IPS-15b (cell line): ENCODE data around the gene TRRAP.
"Not testable (repeated sequence)": the region's sequence is repeated elsewhere in the genome, so short reads cannot be mapped to it uniquely, and the experiment has no call there.

Source experiments
- H3K27me3 ChIP-seq: one replicate; pipeline ENCODE4 v1.6.1; 2013; ENCODE audit warnings: low read length; ENCODE audit not compliant: control insufficient read depth, insufficient read depth
- H3K36me3 ChIP-seq: one replicate; pipeline ENCODE4 v1.6.1; 2013; ENCODE audit warnings: low read length; ENCODE audit not compliant: control insufficient read depth, insufficient read depth
- H3K4me1 ChIP-seq: one replicate; pipeline ENCODE4 v1.6.1; 2013; ENCODE audit warnings: mild to moderate bottlenecking, low read length; ENCODE audit not compliant: control insufficient read depth, insufficient read depth
- H3K4me3 ChIP-seq: one replicate; pipeline ENCODE4 v1.5.1; 2013; ENCODE audit warnings: low read depth, low read length
- H3K9ac ChIP-seq: one replicate; pipeline ENCODE4 v1.6.1; 2013; ENCODE audit warnings: low read depth, mild to moderate bottlenecking, low read length
- H3K9me3 ChIP-seq: one replicate; pipeline ENCODE4 v1.6.1; 2013; ENCODE audit warnings: mild to moderate bottlenecking, low read length; ENCODE audit not compliant: control insufficient read depth, insufficient read depth

TRRAP gene

DNA sequence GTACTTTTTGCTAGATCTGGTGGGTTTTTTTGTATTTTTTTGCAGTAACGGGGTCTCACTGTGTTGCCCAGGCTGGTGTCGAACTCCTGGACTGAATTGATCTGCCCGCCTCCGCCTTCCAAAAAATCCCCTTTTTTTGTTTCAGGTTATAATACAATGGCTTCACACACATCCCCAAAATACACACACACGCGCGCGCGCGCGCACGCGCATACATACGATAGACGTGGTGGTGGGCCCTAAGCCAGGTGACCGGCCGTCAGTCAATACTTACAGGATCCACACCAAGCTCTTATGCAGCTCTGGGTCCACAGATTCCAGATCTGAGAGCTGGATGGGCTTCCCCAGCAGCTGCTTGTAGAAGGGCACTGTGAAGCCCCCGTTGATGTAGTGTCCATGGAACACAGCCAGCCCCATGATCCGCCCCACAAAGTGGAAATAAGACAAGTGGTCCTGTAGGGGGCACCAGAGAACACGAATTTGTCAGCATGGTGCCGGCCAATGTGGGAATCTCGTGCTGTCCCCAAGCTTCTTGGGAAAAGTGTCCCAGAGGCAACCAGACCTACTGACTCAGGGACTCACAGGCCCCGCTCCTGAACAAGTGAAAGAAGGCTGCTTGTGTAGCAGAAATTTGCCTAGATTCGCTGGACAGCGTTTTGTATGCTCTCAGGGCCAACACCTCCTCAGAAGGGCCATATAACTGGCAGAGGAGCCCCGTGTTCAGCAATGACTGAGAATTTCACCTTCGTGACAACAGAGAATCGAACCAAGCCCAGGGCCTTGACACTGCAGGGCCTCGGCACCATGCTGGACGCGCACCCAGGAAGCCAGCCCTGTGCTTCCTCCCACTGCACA, 162.0 kb downstream of the TRRAP start:
- no peaks in the 10 kb centered on the region for H3K9me3 ChIP-seq
- peaks cover 33% of the 10 kb centered on the region for H3K36me3 ChIP-seq
- no peaks in the 10 kb centered on the region for H3K27me3 ChIP-seq
- no peaks in the 10 kb centered on the region for H3K4me1 ChIP-seq
- peak overlapping the region; percentile 49 for H3K9ac ChIP-seq
- no peak overlapping the region for H3K4me3 ChIP-seq

DNA sequence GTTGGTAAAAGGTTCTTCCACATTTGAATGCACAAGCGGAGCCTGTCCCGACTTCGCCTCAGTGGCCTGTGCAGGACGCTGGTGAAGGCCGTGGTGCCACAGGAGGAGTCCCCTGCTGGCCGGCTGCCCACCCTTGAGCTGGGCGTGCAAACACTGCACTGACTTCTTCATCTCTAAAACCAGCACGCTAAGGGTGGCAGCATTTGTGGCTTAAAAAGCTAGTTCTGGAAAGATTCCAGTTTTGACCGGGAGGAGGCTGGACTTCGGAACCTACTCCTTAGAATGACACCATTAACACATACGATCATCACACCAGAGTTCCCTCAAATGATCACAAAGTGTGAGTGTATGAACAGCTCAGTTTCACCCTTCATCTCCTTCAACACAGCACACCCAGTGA, 163.2 kb downstream of the TRRAP start:
- no peaks in the 10 kb centered on the region for H3K9me3 ChIP-seq
- no peaks in the 10 kb centered on the region for H3K4me1 ChIP-seq
- no peaks in the 10 kb centered on the region for H3K27me3 ChIP-seq
- peaks cover 28% of the 10 kb centered on the region for H3K36me3 ChIP-seq
- no peak overlapping the region for H3K4me3 ChIP-seq
- no peak overlapping the region for H3K9ac ChIP-seq

DNA sequence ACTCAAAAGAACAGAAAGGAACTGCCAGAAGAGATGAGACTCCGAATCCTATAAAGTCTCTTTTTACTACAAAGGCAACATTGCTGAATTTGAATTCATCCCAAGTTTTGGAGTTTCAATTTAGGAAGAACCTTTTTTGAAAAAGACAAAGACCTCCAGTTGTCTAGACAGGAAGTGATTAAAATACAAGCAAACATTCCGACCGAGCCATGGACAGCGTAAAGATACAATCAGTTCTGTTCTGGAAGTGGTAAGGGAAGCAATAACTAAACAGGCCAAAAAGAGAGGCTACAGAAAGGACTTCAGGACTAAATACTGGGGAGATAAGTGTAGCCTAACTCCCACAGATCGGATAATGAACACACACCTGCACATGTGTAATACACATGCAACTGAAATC, 164.6 kb downstream of the TRRAP start:
- Histone ChIP-seq H3K36me3 (peaks cover 30% of the 10 kb centered on the region), H3K4me1 (no peaks in the 10 kb centered on the region), H3K4me3 (no peak overlapping the region), H3K9ac (no peak overlapping the region), H3K27me3 (no peaks in the 10 kb centered on the region), H3K9me3 (no peaks in the 10 kb centered on the region)

DNA sequence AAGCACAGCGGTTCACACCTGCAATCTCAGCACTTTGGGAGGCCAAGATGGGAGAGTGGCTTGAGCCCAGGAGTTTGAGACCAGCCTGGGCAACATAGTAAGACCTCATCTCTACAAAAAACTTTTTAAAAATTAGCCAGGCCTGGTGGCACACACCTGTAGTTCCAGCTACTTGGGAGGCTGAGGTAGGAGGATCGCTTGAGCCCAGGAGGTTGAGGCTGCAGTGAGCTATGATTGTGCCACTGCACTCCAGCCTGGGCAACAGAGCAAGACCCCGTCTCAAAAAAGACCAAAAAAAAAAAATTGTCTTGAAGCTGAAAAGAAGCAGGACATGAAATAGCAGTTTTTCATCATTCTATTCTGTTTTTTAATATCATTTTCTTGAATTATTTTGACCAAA, 166.5 kb downstream of the TRRAP start:
- not testable (repeated sequence) for H3K4me3 ChIP-seq, H3K9ac ChIP-seq, H3K9me3 ChIP-seq, H3K27me3 ChIP-seq, H3K4me1 ChIP-seq
- H3K36me3 ChIP-seq = peaks cover 27% of the 10 kb centered on the region

DNA sequence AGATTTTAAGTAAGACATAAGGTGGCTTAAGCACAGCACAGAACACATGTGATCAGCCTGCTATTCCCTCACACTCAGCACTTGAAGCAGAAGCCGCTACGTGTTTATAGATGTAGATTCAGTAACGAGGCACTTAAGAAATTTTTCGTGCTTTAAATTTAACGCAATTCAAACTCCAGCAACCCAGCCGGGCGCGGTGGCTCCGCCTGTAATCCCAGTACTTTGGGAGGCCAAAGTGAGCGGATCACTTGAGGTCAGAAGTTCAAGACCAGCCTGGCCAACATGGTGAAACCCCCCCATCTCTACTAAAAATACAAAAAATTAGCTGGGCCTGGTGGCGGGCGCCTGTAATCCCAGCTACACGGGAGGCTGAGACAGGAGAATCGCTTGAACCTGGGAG, 167.9 kb downstream of the TRRAP start:
- not testable (repeated sequence) for H3K9me3 ChIP-seq
- peaks cover 25% of the 10 kb centered on the region for H3K36me3 ChIP-seq

DNA sequence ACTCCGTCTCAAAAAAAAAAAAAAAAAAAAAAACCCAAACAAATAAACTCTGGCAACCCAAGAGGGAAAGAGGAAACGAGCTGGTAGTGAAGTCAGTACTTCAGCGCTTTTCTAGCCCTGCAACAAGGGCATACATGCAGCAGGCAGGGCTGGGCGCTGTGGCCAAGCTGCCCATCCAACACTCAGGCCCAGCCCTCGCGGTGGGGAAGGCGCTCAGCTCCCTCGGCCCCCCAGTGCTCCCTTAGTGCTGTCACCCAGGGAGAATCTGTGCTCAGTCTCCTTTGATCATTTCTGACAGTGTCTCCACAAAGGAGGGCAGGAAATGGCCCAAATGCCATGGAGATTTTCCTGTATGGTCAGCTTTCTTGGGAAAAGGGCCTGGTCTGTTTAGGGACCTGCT, 168.4 kb downstream of the TRRAP start:
- H3K4me3 ChIP-seq = no peak overlapping the region
- H3K9me3 ChIP-seq = no peaks in the 10 kb centered on the region
- no peaks in the 10 kb centered on the region for H3K27me3 ChIP-seq
- H3K4me1 ChIP-seq = no peaks in the 10 kb centered on the region
- H3K9ac ChIP-seq = no peak overlapping the region
- peaks cover 25% of the 10 kb centered on the region for H3K36me3 ChIP-seq

More for the DNA sequence above, 167.9 kb downstream of the TRRAP start:
- H3K27me3 ChIP-seq, H3K4me3 ChIP-seq, H3K9ac ChIP-seq, H3K4me1 ChIP-seq: not testable (repeated sequence)

DNA sequence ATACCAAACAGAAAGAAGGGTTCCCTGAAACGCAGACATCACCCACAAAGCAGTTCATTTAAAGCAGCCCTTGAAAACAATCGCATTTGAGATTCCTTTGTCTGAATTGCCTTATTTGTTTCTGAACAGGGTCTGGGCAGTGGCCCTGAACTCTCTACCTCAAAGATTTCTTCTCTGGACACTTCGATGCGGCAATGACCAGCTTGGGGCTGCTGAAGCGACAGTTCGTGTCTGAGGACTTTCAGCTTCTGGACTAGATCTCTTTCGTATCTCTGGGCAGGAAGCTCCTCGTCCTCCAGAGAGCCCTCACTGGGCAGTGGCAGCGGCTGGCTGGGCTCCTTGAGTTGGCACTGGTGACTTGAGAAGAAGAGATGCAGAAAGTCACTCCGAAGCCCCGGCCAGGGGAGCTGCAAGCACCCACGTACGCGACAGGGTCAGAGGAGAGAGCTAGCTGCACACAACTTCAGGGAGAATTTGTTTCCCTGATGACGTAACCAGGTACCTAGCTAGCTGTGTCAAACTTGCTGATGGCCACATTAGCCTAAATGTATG, 169.3 kb downstream of the TRRAP start:
- peaks cover 31% of the 10 kb centered on the region for H3K36me3 ChIP-seq
- H3K9me3 ChIP-seq = no peaks in the 10 kb centered on the region
- H3K9ac ChIP-seq = no peak overlapping the region
- H3K4me3 ChIP-seq = no peak overlapping the region
- H3K4me1 ChIP-seq = no peaks in the 10 kb centered on the region
- no peaks in the 10 kb centered on the region for H3K27me3 ChIP-seq

DNA sequence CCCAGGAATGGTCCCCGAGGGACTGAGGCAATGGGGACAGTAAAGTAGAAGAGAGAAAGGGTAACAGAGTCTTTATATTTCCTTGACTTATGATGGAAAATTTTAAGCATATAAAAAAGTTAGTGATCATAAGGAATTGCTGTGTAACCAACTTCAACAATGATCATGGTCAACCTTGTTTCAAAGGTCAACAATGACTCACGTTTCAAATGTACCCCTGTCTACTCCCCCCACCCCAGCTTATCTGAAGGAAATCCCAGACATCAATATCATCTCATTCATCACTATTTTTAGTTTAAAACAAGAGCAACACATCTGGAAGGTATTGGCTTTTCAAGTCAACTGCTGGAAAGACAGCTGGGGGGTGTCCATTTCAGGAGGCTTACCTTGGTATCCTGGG, 172.6 kb downstream of the TRRAP start:
- peaks cover 36% of the 10 kb centered on the region for H3K36me3 ChIP-seq

DNA sequence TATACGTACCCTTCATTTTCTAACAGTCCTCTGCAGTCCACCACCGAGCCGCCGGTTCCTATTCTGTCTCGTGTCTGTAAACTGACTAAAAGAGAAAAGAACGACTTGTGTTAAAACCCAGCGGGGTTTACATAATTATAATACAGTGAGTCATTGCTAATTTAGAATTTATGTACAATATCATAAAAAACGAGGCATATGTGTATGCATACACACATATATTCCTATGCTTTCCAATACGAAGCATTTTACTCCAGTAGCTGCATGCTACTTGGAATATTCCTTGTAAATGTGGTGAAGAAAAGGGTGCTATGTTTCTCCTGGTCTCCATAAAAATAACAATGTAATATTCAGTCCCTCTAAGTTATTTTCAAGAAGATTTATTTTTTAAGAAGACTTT, 176.4 kb downstream of the TRRAP start:
- Histone ChIP-seq H3K4me1 (no peaks in the 10 kb centered on the region), H3K4me3 (no peak overlapping the region), H3K36me3 (peaks cover 26% of the 10 kb centered on the region), H3K9me3 (no peaks in the 10 kb centered on the region), H3K9ac (no peak overlapping the region), H3K27me3 (no peaks in the 10 kb centered on the region)

More for the DNA sequence above, 172.6 kb downstream of the TRRAP start:
- Histone ChIP-seq H3K27me3 (no peaks in the 10 kb centered on the region), H3K9ac (no peak overlapping the region), H3K4me3 (no peak overlapping the region), H3K9me3 (no peaks in the 10 kb centered on the region), H3K4me1 (no peaks in the 10 kb centered on the region)

DNA sequence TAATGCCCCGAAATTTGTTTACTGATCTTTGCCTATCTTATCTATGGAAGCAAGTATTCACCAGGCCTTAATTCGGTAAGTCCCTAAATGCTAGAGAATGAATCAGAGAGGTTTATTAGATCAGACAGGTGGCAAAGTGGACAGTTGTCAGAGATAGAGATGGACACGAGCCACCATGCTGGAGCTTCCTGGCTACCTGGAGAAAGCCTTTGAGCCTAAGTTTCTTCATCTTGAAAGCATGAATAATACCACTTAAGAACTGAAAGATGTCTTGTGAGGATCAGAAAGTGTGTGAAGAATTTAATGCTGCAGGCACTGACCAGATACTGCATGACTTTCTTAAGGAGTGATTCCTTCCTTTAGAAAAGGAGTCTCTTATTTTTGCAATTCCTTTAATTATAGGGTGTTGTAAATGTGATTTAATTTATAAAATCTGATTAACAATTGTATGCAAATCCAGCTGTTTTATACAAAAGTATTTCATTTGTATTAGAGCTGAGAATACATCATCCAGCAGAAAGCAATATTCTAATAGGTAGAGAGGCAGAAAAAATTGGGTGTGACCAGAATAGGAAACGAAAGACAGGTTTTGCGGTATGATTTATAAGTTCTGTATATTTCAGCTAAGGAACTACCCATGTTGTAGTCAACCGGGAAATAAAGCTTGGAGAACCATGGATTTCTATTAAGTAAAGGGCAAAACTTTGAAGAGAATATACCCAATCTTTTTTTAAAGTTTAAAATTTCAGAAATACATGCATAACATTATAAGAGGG, 182.9 kb downstream of the TRRAP start:
- Histone ChIP-seq H3K36me3 (peaks cover 4% of the 10 kb centered on the region), H3K27me3 (no peaks in the 10 kb centered on the region), H3K4me1 (no peaks in the 10 kb centered on the region), H3K9ac (no peak overlapping the region), H3K4me3 (no peak overlapping the region), H3K9me3 (no peaks in the 10 kb centered on the region)
